Sigmoid colon (tissue), 4 donors: ENCODE results near the gene FREM1.

Experiments
- EP300 ChIP-seq, 4 donors: sonication (generic); formaldehyde crosslinking; IDR thresholded peaks; one replicate each; pipeline ENCODE4 v1.6.1; 2017; ENCODE audit warnings: antibody characterized with exemption in 4 of 4
- POLR2AphosphoS5 ChIP-seq, 4 donors: sonication (generic); formaldehyde crosslinking; IDR thresholded peaks; one replicate each; pipeline ENCODE4 v1.6.1; 2017; ENCODE audit warnings: antibody characterized with exemption in 4 of 4
- TF ChIP-seq, protein P1 (sequence below), 4 experiments: fragments of 450-650 bp in 3 of 4; fragments of 200-600 bp in 1 of 4; IDR thresholded peaks; one replicate each; pipeline ENCODE4 v1.5.1; 2016 to 2019; ENCODE audit warnings: antibody characterized with exemption in 4 of 4, mild to moderate bottlenecking in 3 of 4, moderate library complexity in 2 of 4

DNA sequence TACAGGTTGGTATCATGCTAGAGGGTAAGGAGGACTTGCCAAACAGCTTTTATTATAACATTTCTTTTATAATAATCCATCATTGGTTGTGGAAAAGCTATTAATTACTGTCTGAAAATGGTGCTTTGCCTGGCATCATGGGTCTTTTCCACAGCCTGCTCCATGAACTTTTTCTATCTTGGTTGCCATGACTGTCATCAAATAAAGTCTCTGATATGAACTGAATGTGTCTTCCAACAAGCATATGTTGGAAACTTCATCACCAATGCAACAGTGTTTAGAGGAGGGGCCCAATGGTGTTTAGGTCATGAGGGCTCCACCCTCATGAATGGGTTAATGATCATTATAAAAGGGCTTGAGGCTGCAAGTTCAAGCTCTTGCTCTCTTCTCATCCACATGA lies 81.0 kb downstream of the FREM1 start:
- TF ChIP-seq POLR2AphosphoS5 (IDR thresholded peaks at IDR 0.05) = no peak
- TF ChIP-seq, protein P1, sequence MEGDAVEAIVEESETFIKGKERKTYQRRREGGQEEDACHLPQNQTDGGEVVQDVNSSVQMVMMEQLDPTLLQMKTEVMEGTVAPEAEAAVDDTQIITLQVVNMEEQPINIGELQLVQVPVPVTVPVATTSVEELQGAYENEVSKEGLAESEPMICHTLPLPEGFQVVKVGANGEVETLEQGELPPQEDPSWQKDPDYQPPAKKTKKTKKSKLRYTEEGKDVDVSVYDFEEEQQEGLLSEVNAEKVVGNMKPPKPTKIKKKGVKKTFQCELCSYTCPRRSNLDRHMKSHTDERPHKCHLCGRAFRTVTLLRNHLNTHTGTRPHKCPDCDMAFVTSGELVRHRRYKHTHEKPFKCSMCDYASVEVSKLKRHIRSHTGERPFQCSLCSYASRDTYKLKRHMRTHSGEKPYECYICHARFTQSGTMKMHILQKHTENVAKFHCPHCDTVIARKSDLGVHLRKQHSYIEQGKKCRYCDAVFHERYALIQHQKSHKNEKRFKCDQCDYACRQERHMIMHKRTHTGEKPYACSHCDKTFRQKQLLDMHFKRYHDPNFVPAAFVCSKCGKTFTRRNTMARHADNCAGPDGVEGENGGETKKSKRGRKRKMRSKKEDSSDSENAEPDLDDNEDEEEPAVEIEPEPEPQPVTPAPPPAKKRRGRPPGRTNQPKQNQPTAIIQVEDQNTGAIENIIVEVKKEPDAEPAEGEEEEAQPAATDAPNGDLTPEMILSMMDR (IDR thresholded peaks at IDR 0.05) = no peak
- TF ChIP-seq EP300 (IDR thresholded peaks at IDR 0.05) = no peak
